Ishikawa (cell line): ENCODE results near the gene CDX1.
A peak's percentile ranks its signal among the peaks of the same experiment; 100 is the strongest.

Experiments
- CEBPB ChIP-seq: IDR thresholded peaks from 2 replicates; pipeline ENCODE4 v1.6.1; 2012
- CREB1 ChIP-seq: IDR thresholded peaks from 2 replicates; pipeline ENCODE4 v1.6.1; 2012; ENCODE audit warnings: low read depth
- EGR1 ChIP-seq: IDR thresholded peaks from 2 replicates; pipeline ENCODE4 v1.6.1; 2012
- EP300 ChIP-seq: IDR thresholded peaks from 2 replicates; pipeline ENCODE4 v1.6.1; 2012; ENCODE audit warnings: borderline replicate concordance
- FOXM1 ChIP-seq: IDR thresholded peaks from 2 replicates; pipeline ENCODE4 v1.6.1; 2012; ENCODE audit warnings: low read depth, borderline replicate concordance
- NFIC ChIP-seq: IDR thresholded peaks from 2 replicates; pipeline ENCODE4 v1.6.1; 2012
- RAD21 ChIP-seq: IDR thresholded peaks from 2 replicates; pipeline ENCODE4 v1.6.1; 2012; ENCODE audit warnings: low read depth
- TAF1 ChIP-seq: IDR thresholded peaks from 2 replicates; pipeline ENCODE4 v1.6.1; 2012; ENCODE audit warnings: low read depth, mild to moderate bottlenecking
- TCF12 ChIP-seq: IDR thresholded peaks from 2 replicates; pipeline ENCODE4 v1.6.1; 2012; ENCODE audit warnings: low read depth
- TEAD4 ChIP-seq: IDR thresholded peaks from 2 replicates; pipeline ENCODE4 v1.6.1; 2012
- YY1 ChIP-seq: IDR thresholded peaks from 2 replicates; pipeline ENCODE4 v1.6.1; 2012; ENCODE audit warnings: low read depth
- TF ChIP-seq, protein P1 (sequence below): IDR thresholded peaks from 2 replicates; pipeline ENCODE4 v1.6.1; 2012
- TF ChIP-seq, protein P2 (sequence below): IDR thresholded peaks from 2 replicates; pipeline ENCODE4 v1.6.1; 2012; ENCODE audit warnings: low read depth, mild to moderate bottlenecking
- TF ChIP-seq, protein P3 (sequence below): IDR thresholded peaks from 2 replicates; pipeline ENCODE4 v1.6.1; 2012

DNA sequence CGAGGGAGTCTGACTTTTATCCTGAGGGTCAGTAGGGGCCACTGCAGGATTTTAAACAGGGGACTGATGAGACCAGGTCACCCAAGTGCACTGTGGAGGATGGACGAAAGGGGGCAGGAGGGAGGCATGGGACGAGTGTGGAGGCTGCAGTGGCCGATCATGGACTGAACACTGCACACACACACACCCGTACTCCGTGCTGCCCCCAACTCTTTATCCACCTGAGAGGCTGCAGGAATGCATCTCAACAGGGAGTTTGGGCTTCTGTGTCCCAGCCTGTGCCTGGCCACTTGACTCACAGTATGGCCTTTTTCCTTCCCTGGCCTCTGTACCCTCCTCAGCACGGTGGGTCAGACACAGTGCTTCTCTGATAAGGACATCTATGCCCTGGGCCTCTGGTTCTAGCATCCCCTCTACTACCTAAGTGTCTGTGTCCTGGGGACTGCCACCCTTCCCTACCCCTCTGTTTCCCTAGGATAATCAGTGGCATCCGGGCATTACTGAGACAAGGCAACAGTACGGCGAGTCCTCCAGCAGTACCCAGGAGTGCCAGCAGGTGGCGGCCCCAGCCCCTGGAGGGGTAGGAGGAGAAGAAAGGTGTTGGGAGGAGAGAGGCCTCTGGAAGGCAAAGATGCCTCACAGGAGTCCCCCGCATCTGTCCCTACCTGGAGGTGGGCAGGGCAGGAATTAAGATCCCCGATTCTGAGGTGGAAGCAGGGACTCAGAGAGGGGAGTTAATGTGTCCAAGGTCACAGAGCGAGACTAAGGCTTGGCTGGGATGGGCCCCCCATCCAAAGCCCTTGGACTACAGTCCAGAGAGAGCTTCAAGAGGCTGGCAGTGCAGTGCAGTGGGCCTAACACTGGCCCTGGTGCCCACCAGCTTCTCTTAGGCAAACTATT is 5.1 kb upstream of the CDX1 start:
- TF ChIP-seq, protein P1, sequence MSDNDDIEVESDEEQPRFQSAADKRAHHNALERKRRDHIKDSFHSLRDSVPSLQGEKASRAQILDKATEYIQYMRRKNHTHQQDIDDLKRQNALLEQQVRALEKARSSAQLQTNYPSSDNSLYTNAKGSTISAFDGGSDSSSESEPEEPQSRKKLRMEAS, result no peak
- no peak for TF ChIP-seq FOXM1
- no peak for TF ChIP-seq TAF1
- no peak for TF ChIP-seq NFIC
- TF ChIP-seq, protein P2, sequence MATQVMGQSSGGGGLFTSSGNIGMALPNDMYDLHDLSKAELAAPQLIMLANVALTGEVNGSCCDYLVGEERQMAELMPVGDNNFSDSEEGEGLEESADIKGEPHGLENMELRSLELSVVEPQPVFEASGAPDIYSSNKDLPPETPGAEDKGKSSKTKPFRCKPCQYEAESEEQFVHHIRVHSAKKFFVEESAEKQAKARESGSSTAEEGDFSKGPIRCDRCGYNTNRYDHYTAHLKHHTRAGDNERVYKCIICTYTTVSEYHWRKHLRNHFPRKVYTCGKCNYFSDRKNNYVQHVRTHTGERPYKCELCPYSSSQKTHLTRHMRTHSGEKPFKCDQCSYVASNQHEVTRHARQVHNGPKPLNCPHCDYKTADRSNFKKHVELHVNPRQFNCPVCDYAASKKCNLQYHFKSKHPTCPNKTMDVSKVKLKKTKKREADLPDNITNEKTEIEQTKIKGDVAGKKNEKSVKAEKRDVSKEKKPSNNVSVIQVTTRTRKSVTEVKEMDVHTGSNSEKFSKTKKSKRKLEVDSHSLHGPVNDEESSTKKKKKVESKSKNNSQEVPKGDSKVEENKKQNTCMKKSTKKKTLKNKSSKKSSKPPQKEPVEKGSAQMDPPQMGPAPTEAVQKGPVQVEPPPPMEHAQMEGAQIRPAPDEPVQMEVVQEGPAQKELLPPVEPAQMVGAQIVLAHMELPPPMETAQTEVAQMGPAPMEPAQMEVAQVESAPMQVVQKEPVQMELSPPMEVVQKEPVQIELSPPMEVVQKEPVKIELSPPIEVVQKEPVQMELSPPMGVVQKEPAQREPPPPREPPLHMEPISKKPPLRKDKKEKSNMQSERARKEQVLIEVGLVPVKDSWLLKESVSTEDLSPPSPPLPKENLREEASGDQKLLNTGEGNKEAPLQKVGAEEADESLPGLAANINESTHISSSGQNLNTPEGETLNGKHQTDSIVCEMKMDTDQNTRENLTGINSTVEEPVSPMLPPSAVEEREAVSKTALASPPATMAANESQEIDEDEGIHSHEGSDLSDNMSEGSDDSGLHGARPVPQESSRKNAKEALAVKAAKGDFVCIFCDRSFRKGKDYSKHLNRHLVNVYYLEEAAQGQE, result no peak
- no peak for TF ChIP-seq TCF12
- no peak for TF ChIP-seq YY1
- TF ChIP-seq EP300, result no peak
- TF ChIP-seq CEBPB, result no peak
- TF ChIP-seq, protein P3, sequence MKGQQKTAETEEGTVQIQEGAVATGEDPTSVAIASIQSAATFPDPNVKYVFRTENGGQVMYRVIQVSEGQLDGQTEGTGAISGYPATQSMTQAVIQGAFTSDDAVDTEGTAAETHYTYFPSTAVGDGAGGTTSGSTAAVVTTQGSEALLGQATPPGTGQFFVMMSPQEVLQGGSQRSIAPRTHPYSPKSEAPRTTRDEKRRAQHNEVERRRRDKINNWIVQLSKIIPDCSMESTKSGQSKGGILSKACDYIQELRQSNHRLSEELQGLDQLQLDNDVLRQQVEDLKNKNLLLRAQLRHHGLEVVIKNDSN, result no peak
- TF ChIP-seq TEAD4, result no peak
- TF ChIP-seq CREB1, result no peak
- peak; percentile 85 for TF ChIP-seq RAD21
- TF ChIP-seq EGR1, result no peak
